ENCODE data around the gene FAM228A.

- TF ChIP-seq POLR2A (IDR thresholded peaks at IDR 0.05; ENCODE audit: low read depth, low read length) (no peak), POLR2AphosphoS5 (IDR thresholded peaks at IDR 0.05; ENCODE audit: low read depth, low read length) (no peak), TAF1 (IDR thresholded peaks at IDR 0.05; ENCODE audit: borderline replicate concordance, low read depth, low read length) (no peak)
Measured at GRCh38 chr2:24225499-24226242, 50.8 kb downstream of the FAM228A start.
